HEK293 (cell line): ENCODE measurements around the gene GADD45GIP1.
A peak's percentile ranks its signal among the peaks of the same experiment; 100 is the strongest.

Source experiments
- MYNN ChIP-seq: fragments of 450-650 bp; formaldehyde crosslinking; IDR thresholded peaks from 2 replicates; pipeline ENCODE4 v1.5.1; 2016; ENCODE audit warnings: missing biosample characterization, missing genetic modification characterization, borderline replicate concordance
- PRDM1 ChIP-seq: fragments of 450-650 bp; formaldehyde crosslinking; IDR thresholded peaks from 2 replicates; pipeline ENCODE4; 2016; ENCODE audit warnings: missing biosample characterization, missing genetic modification characterization
- RBAK ChIP-seq: fragments of 450-650 bp; formaldehyde crosslinking; IDR thresholded peaks from 2 replicates; pipeline ENCODE4 v1.5.1; 2016; ENCODE audit warnings: missing biosample characterization, missing genetic modification characterization
- YY1 ChIP-seq: fragments of 450-650 bp; formaldehyde crosslinking; IDR thresholded peaks from 2 replicates; pipeline ENCODE4 v1.5.1; 2018; ENCODE audit warnings: missing biosample characterization, missing genetic modification characterization
- ZBTB20 ChIP-seq: fragments of 450-650 bp; formaldehyde crosslinking; IDR thresholded peaks from 2 replicates; pipeline ENCODE4 v1.5.1; 2016; ENCODE audit warnings: missing biosample characterization, missing genetic modification characterization
- ZNF114 ChIP-seq: fragments of 450-650 bp; formaldehyde crosslinking; IDR thresholded peaks from 2 replicates; pipeline ENCODE4 v1.5.0; 2017; ENCODE audit warnings: missing biosample characterization, missing genetic modification characterization
- ZNF184 ChIP-seq: fragments of 450-650 bp; IDR thresholded peaks from 2 replicates; pipeline ENCODE4 v1.5.1; 2018; ENCODE audit warnings: missing biosample characterization, mild to moderate bottlenecking, missing genetic modification characterization
- ZNF266 ChIP-seq: fragments of 450-650 bp; formaldehyde crosslinking; IDR thresholded peaks from 2 replicates; pipeline ENCODE4 v1.5.1; 2016; ENCODE audit warnings: missing biosample characterization, missing genetic modification characterization, low read depth
- ZNF274 ChIP-seq, 2 experiments: fragments of 200-500 bp in 1 of 2; fragments of 450-650 bp in 1 of 2; sonication (Bioruptor generic) in 1 of 2; formaldehyde crosslinking in 1 of 2; IDR thresholded peaks; 2 replicates each; pipeline versions ENCODE4 v1.5.1 to v1.6.1; 2014 to 2016; ENCODE audit warnings: borderline replicate concordance in 1 of 2, inconsistent platforms in 1 of 2, low read length in 1 of 2, missing biosample characterization in 1 of 2, missing genetic modification characterization in 1 of 2
- ZNF626 ChIP-seq: fragments of 450-650 bp; sonication (Bioruptor Pico); formaldehyde crosslinking; IDR thresholded peaks from 2 replicates; pipeline ENCODE4 v1.5.1; 2018; ENCODE audit warnings: missing biosample characterization, missing genetic modification characterization, inconsistent platforms
- ZNF670 ChIP-seq: fragments of 450-650 bp; formaldehyde crosslinking; IDR thresholded peaks from 2 replicates; pipeline ENCODE4 v1.5.1; 2016; ENCODE audit warnings: missing biosample characterization, missing genetic modification characterization, low read depth
- ZNF830 ChIP-seq: fragments of 450-650 bp; IDR thresholded peaks from 2 replicates; pipeline ENCODE4 v1.5.0; 2018; ENCODE audit warnings: missing biosample characterization, missing genetic modification characterization, low read depth, mild to moderate bottlenecking, moderate library complexity
- TF ChIP-seq, protein P1 (sequence below): fragments of 450-650 bp; formaldehyde crosslinking; IDR thresholded peaks from 2 replicates; pipeline ENCODE4 v1.5.1; 2016; ENCODE audit warnings: missing biosample characterization, missing genetic modification characterization

DNA sequence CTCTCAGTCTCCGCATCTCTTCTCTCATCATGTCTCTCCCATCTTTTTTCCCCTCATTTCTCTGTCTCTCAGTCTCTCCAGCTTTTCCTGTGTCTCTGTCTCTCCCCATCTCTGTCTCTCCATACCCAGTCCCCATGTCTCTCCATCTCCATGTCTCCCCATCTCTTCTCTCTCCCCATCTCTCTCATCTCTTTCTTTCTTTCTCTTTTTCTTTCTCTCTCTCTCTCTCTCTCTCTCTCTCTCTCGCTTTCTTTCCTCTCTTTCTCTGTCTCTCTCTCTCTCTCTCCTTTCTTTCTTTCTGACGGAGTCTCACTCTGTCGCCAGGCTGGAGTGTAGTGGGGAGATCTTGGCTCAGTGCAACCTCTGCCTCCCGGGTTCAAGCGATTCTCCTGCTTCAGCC lies 25.6 kb upstream of the GADD45GIP1 start:
- TF ChIP-seq RBAK (tag by site-specific recombination), result no peak
- no peak for TF ChIP-seq ZBTB20 (tag by site-specific recombination)
- no peak for TF ChIP-seq MYNN (tag by site-specific recombination)
- TF ChIP-seq, protein P1, sequence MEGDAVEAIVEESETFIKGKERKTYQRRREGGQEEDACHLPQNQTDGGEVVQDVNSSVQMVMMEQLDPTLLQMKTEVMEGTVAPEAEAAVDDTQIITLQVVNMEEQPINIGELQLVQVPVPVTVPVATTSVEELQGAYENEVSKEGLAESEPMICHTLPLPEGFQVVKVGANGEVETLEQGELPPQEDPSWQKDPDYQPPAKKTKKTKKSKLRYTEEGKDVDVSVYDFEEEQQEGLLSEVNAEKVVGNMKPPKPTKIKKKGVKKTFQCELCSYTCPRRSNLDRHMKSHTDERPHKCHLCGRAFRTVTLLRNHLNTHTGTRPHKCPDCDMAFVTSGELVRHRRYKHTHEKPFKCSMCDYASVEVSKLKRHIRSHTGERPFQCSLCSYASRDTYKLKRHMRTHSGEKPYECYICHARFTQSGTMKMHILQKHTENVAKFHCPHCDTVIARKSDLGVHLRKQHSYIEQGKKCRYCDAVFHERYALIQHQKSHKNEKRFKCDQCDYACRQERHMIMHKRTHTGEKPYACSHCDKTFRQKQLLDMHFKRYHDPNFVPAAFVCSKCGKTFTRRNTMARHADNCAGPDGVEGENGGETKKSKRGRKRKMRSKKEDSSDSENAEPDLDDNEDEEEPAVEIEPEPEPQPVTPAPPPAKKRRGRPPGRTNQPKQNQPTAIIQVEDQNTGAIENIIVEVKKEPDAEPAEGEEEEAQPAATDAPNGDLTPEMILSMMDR (tag by site-specific recombination), result no peak
- no peak for TF ChIP-seq ZNF266 (tag by site-specific recombination)
- TF ChIP-seq ZNF274 (IDR thresholded peaks at IDR 0.05; ENCODE audit: low read length), result no peak
- no peak for TF ChIP-seq ZNF274 (tag by site-specific recombination; IDR thresholded peaks at IDR 0.05; ENCODE audit: borderline replicate concordance)
- peak; percentile 81 for TF ChIP-seq PRDM1 (tag by site-specific recombination)
- TF ChIP-seq ZNF184, result no peak
- no peak for TF ChIP-seq ZNF114 (tag by site-specific recombination)
- no peak for TF ChIP-seq ZNF626 (tag by site-specific recombination)
- TF ChIP-seq ZNF830, result no peak
- no peak for TF ChIP-seq YY1 (tag by site-specific recombination)
- TF ChIP-seq ZNF670 (tag by site-specific recombination), result no peak
